Stomach (tissue), 9 donors: ENCODE measurements around the gene OR51I2. TPM values are rescaled to one million over a fixed set of nuclear protein-coding genes. Genes with fewer than 3 reads are reported as not detected.

Source experiments
- DNase-seq, 2 donors: peaks; one replicate each; pipeline versions ENCODE4 v3.0.0 to v3.0.0-alpha.2; 2013 to 2019
- H3K27ac ChIP-seq, 5 donors: fragments of 200-600 bp in 4 of 5; sonication (generic) in 4 of 5; one replicate each; pipeline ENCODE4 v1.5.1; 2013 to 2019; ENCODE audit warnings: mild to moderate bottlenecking in 1 of 5, moderate library complexity in 1 of 5
- H3K27me3 ChIP-seq, 3 donors: fragments of 200-600 bp; sonication (generic); one replicate each; pipeline ENCODE4 v1.5.1; 2017 to 2019; ENCODE audit warnings: mixed run types in 1 of 3
- H3K36me3 ChIP-seq, 4 donors: fragments of 200-600 bp; sonication (generic); 1 replicate in 3 of 4; 2 replicates in 1 of 4; pipeline ENCODE4 v1.5.1; 2016 to 2019
- H3K4me1 ChIP-seq, 4 donors: fragments of 200-600 bp; sonication (generic); one replicate each; pipeline ENCODE4 v1.5.1; 2016 to 2019
- H3K4me3 ChIP-seq, 4 donors: fragments of 200-600 bp; sonication (generic) in 3 of 4; one replicate each; pipeline ENCODE4 v1.5.1; 2016 to 2019; ENCODE audit warnings: mild to moderate bottlenecking in 1 of 4
- H3K9me3 ChIP-seq, 4 donors: fragments of 200-600 bp; sonication (generic); one replicate each; pipeline ENCODE4 v1.5.1; 2016 to 2019
- CTCF ChIP-seq, 7 experiments: fragments of 450-650 bp in 4 of 7; fragments of 200-600 bp in 3 of 7; sonication (generic) in 3 of 7; IDR thresholded peaks; one replicate each; pipeline ENCODE4 v1.5.1; 2016 to 2019; ENCODE audit warnings: antibody characterized with exemption in 7 of 7, control low read depth in 2 of 7, mild to moderate bottlenecking in 1 of 7
- EP300 ChIP-seq: sonication (generic); formaldehyde crosslinking; IDR thresholded peaks from one replicate; pipeline ENCODE4 v1.6.1; 2017; ENCODE audit warnings: antibody characterized with exemption
- POLR2A ChIP-seq, 4 donors: fragments of 450-650 bp; IDR thresholded peaks; one replicate each; pipeline ENCODE4 v1.6.1; 2016; ENCODE audit warnings: antibody characterized with exemption in 4 of 4, control low read depth in 2 of 4, mild to moderate bottlenecking in 1 of 4, moderate library complexity in 1 of 4
- POLR2AphosphoS5 ChIP-seq, 3 donors: sonication (generic); formaldehyde crosslinking; IDR thresholded peaks; one replicate each; pipeline ENCODE4 v1.6.1; 2016; ENCODE audit warnings: antibody characterized with exemption in 3 of 3
- WGBS, 5 donors: extraction: QIAGEN DNeasy Blood & Tissue Kit in 3 of 5; methylation state at CpG; one replicate each; pipeline versions ENCODE4 v1.1.5 to v1.1.7; 2013 to 2018; 5-methylcytosine and 5-hydroxymethylcytosine counted together
- intact Hi-C: fragments of 100-400 bp; cut with DNase I; formaldehyde crosslinking; loops from one replicate; pipeline ENCODE4 v1.15.1; 2023; ENCODE audit warnings: low total_unique reads
- polyA plus RNA-seq, 3 donors: library from polyadenylated mRNA; stranded (reverse); fragments of 200-250 nt; gene quantifications; one replicate each; pipeline ENCODE4 v1.2.3, GENCODE V29; 2013
- total RNA-seq, 5 donors: library from RNA; depleted of rRNA; stranded (reverse); fragments of >200 nt; gene quantifications; one replicate each; pipeline versions ENCODE4 v1.1.0 to v1.2.3, GENCODE V29; 2014 to 2016
- donor health status: healthy with polysubstance abuse.
- donor health status: Bipolar disorder and iron deficiency.
- donor health status: healthy.

OR51I2 gene
- total and polyA plus RNA-seq, 8 donors: not detected

- Histone ChIP-seq H3K27ac (no peak overlapping the region), H3K36me3 (no peaks in the 10 kb centered on the region), H3K4me3 (no peak overlapping the region), H3K4me1 (no peaks in the 10 kb centered on the region), H3K27me3 (no peaks in the 10 kb centered on the region), H3K9me3 (no peaks in the 10 kb centered on the region)
- intact Hi-C loops: no loop called here
- DNase-seq: no peak
- 88 to 93% (median 90%) methylated on average over 14 of the region's 14 CpGs for WGBS, 5 donors
- no peak for TF ChIP-seq EP300
- TF ChIP-seq POLR2AphosphoS5 (IDR thresholded peaks at IDR 0.05): no peak
- no peak for TF ChIP-seq POLR2A (IDR thresholded peaks at IDR 0.05)
- no peak for TF ChIP-seq CTCF (IDR thresholded peaks at IDR 0.05)
Measured at GRCh38 chr11:5460983-5461621, 12.0 kb downstream of the OR51I2 start.

- no peak overlapping the region for H3K4me3 ChIP-seq
- no peaks in the 10 kb centered on the region for H3K9me3 ChIP-seq
- H3K27me3 ChIP-seq: no peaks in the 10 kb centered on the region
- 21 to 34% (median 27%) methylated on average over 2 of the region's 2 CpGs for WGBS, 5 donors
- no peak overlapping the region for H3K27ac ChIP-seq
- no peak for DNase-seq
- no peaks in the 10 kb centered on the region for H3K36me3 ChIP-seq
- H3K4me1 ChIP-seq: no peaks in the 10 kb centered on the region
- intact Hi-C loops: no loop called here
- no peak for TF ChIP-seq EP300
Measured at GRCh38 chr11:5467527-5467926, 18.4 kb downstream of the OR51I2 start.

GRCh38 chr11:5473921-5474320, 24.8 kb downstream of the OR51I2 start:
- no peak for TF ChIP-seq CTCF (IDR thresholded peaks at IDR 0.05)
- TF ChIP-seq POLR2AphosphoS5 (IDR thresholded peaks at IDR 0.05): no peak
- no peak for TF ChIP-seq POLR2A (IDR thresholded peaks at IDR 0.05)
- no peak for TF ChIP-seq EP300
- H3K36me3 ChIP-seq: no peaks in the 10 kb centered on the region
- intact Hi-C loops: loop anchor here (5.0 kb wide), 1 partner anchor 333 kb away; the partner anchor contains the start of gene OR52N2
- H3K9me3 ChIP-seq: no peaks in the 10 kb centered on the region
- DNase-seq: no peak
- H3K4me3 ChIP-seq: no peak overlapping the region
- no peaks in the 10 kb centered on the region for H3K27me3 ChIP-seq
- H3K27ac ChIP-seq: no peak overlapping the region
- no peaks in the 10 kb centered on the region for H3K4me1 ChIP-seq

- Histone ChIP-seq H3K4me3 (no peak overlapping the region), H3K4me1 (no peaks in the 10 kb centered on the region), H3K27ac (no peak overlapping the region), H3K9me3 (no peaks in the 10 kb centered on the region), H3K36me3 (no peaks in the 10 kb centered on the region), H3K27me3 (no peaks in the 10 kb centered on the region)
- intact Hi-C loops: no loop called here
- DNase-seq: peak; percentile 36 to 61
- WGBS, 5 donors: 38 to 42% (median 41%) methylated on average over 2 of the region's 2 CpGs
- TF ChIP-seq EP300 (no peak), CTCF (IDR thresholded peaks at IDR 0.05) (peak in 5 of 7 experiments; percentile 47 to 68 (median 56))
Measured at GRCh38 chr11:5476186-5476819, 27.2 kb downstream of the OR51I2 start.

- H3K4me3 ChIP-seq: no peak overlapping the region
- TF ChIP-seq POLR2A (IDR thresholded peaks at IDR 0.05): no peak
- TF ChIP-seq CTCF (IDR thresholded peaks at IDR 0.05): no peak
- no peak for TF ChIP-seq EP300
- TF ChIP-seq POLR2AphosphoS5 (IDR thresholded peaks at IDR 0.05): no peak
- no peaks in the 10 kb centered on the region for H3K4me1 ChIP-seq
- H3K27me3 ChIP-seq: no peaks in the 10 kb centered on the region
- no peak overlapping the region for H3K27ac ChIP-seq
- H3K36me3 ChIP-seq: no peaks in the 10 kb centered on the region
- 80 to 91% (median 84%) methylated on average over 3 of the region's 3 CpGs for WGBS, 5 donors
- intact Hi-C loops: loop anchor here (5.0 kb wide), 1 partner anchor 321 kb away; the partner anchor contains the start of gene OR52N2
- DNase-seq: no peak
- no peaks in the 10 kb centered on the region for H3K9me3 ChIP-seq
Measured at GRCh38 chr11:5486003-5486402, 36.9 kb downstream of the OR51I2 start.
